ENCODE data around the gene TMEM106C. TPM values are rescaled to one million over a fixed set of nuclear protein-coding genes. Genes with fewer than 3 reads are reported as not detected.

Gene TMEM106C
- total and polyA plus RNA-seq, 2 donors from 2014 or later: 51.7 to 126 TPM

DNA sequence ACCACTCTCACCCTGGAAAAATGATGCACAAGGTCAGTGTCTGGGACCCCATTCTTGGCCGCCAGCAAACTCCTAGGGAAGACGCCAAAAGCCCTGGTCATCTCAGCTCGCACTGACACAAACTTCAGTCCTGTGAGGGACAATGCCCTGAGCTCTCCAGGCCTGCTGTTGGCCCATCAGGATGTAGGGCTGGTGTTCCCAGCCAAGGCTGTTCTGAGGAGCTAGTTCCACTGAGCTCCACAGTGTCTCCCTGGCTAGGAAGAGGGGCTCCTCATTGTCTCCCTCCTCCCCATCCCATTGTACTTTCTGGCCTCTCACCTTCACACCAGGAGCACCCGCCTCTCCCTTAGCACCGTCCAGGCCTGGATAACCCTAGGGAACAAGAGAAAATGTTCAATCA, 30.1 kb downstream of the TMEM106C start:
- Histone ChIP-seq H3K4me3 (ENCODE audit: low read length in 3 of 3) (no peak overlapping the region), H3K27me3 (ENCODE audit: control insufficient read depth, insufficient read depth, low read length) (no peaks in the 10 kb centered on the region), H3K27ac (ENCODE audit: low read depth in 2 of 2, low read length in 2 of 2) (no peak overlapping the region), H3K9me3 (ENCODE audit: control insufficient read depth in 2 of 3, insufficient read depth in 1 of 3, low read length in 3 of 3) (no peaks in the 10 kb centered on the region), H3K9ac (ENCODE audit: low read length in 3 of 3) (no peak overlapping the region), H3K36me3 (ENCODE audit: control insufficient read depth in 2 of 3, insufficient read depth in 3 of 3, low read length in 3 of 3) (no peaks in the 10 kb centered on the region), H3K4me1 (ENCODE audit: control insufficient read depth in 2 of 3, insufficient read depth in 2 of 3, low read depth in 1 of 3, low read length in 3 of 3) (no peaks in the 10 kb centered on the region)
- TF ChIP-seq, protein P1, sequence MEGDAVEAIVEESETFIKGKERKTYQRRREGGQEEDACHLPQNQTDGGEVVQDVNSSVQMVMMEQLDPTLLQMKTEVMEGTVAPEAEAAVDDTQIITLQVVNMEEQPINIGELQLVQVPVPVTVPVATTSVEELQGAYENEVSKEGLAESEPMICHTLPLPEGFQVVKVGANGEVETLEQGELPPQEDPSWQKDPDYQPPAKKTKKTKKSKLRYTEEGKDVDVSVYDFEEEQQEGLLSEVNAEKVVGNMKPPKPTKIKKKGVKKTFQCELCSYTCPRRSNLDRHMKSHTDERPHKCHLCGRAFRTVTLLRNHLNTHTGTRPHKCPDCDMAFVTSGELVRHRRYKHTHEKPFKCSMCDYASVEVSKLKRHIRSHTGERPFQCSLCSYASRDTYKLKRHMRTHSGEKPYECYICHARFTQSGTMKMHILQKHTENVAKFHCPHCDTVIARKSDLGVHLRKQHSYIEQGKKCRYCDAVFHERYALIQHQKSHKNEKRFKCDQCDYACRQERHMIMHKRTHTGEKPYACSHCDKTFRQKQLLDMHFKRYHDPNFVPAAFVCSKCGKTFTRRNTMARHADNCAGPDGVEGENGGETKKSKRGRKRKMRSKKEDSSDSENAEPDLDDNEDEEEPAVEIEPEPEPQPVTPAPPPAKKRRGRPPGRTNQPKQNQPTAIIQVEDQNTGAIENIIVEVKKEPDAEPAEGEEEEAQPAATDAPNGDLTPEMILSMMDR (IDR thresholded peaks at IDR 0.05; ENCODE audit: borderline replicate concordance, extremely low read depth, insufficient read depth): no peak
- FAIRE-seq (no peak), DNase-seq (peak in 1 of 5 donors; percentile 35)
- intact Hi-C loops (cut with DNase I): no loop called here

DNA sequence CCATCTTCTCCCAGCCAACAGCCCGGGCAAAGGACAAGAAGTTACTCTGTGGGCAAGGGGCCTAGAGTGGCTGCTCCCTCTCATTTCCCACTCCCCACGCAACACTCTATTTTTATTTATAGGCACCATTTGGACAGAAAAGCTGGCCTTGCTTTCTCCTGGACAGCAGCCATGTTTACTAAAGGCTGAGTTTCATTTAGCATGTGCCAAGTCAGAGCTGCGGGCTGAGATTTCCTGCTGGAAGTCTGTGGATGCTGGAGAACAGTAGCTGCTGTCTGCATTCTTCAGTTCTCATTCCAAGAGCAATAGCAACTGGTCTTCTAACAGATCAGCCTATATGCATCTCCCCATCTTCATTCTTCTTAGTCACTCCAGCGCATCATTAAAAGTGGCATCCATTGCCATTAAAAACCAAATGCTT, 32.6 kb downstream of the TMEM106C start:
- Histone ChIP-seq H3K36me3 (ENCODE audit: control insufficient read depth in 2 of 3, insufficient read depth in 3 of 3, low read length in 3 of 3) (no peaks in the 10 kb centered on the region), H3K9ac (ENCODE audit: low read length in 3 of 3) (no peak overlapping the region), H3K9me3 (ENCODE audit: control insufficient read depth in 2 of 3, insufficient read depth in 1 of 3, low read length in 3 of 3) (no peaks in the 10 kb centered on the region), H3K4me3 (ENCODE audit: low read length in 3 of 3) (no peak overlapping the region), H3K27me3 (ENCODE audit: control insufficient read depth, insufficient read depth, low read length) (no peaks in the 10 kb centered on the region), H3K27ac (ENCODE audit: low read depth in 2 of 2, low read length in 2 of 2) (no peak overlapping the region), H3K4me1 (ENCODE audit: control insufficient read depth in 2 of 3, insufficient read depth in 2 of 3, low read depth in 1 of 3, low read length in 3 of 3) (peaks cover 0 to 2% (median 1%) of the 10 kb centered on the region in 3 donors)
- peak in 3 of 5 donors; percentile 49 to 86 (median 54) for DNase-seq
- TF ChIP-seq, protein P1 (IDR thresholded peaks at IDR 0.05; ENCODE audit: borderline replicate concordance, extremely low read depth, insufficient read depth): no peak
- intact Hi-C loops (cut with DNase I): no loop called here
- FAIRE-seq: no peak

DNA sequence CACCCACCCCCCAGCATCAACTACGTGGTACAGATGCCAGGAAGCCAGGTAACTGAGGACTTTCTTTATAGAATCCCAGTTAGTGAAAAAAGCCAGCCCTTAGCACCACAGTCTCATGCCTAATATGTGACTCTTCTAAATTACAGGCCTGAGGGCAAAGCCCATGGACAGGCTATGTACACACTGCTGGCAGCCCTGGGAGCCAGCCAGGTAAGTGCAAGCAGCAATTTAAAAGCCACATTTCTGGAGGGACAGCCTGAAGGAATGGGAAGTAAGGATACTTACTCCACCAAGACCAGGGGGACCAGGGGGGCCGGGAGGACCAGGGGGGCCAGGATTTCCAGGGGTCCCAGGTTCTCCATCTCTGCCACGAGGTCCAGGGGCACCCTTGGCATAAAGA, 33.9 kb downstream of the TMEM106C start:
- FAIRE-seq (no peak), DNase-seq (peak in 1 of 5 donors; percentile 12)
- no peaks in the 10 kb centered on the region for H3K27me3 ChIP-seq (ENCODE audit: control insufficient read depth, insufficient read depth, low read length)
- intact Hi-C loops (cut with DNase I): no loop called here
- no peaks in the 10 kb centered on the region for H3K36me3 ChIP-seq (ENCODE audit: control insufficient read depth in 2 of 3, insufficient read depth in 3 of 3, low read length in 3 of 3)
- H3K9ac ChIP-seq (ENCODE audit: low read length in 3 of 3): no peak overlapping the region
- TF ChIP-seq, protein P1 (IDR thresholded peaks at IDR 0.05; ENCODE audit: borderline replicate concordance, extremely low read depth, insufficient read depth): no peak
- H3K4me1 ChIP-seq (ENCODE audit: control insufficient read depth in 2 of 3, insufficient read depth in 2 of 3, low read depth in 1 of 3, low read length in 3 of 3): peaks cover 0 to 12% (median 7%) of the 10 kb centered on the region in 3 donors
- no peak overlapping the region for H3K4me3 ChIP-seq (ENCODE audit: low read length in 3 of 3)
- H3K9me3 ChIP-seq (ENCODE audit: control insufficient read depth in 2 of 3, insufficient read depth in 1 of 3, low read length in 3 of 3): no peaks in the 10 kb centered on the region
- no peak overlapping the region for H3K27ac ChIP-seq (ENCODE audit: low read depth in 2 of 2, low read length in 2 of 2)

DNA sequence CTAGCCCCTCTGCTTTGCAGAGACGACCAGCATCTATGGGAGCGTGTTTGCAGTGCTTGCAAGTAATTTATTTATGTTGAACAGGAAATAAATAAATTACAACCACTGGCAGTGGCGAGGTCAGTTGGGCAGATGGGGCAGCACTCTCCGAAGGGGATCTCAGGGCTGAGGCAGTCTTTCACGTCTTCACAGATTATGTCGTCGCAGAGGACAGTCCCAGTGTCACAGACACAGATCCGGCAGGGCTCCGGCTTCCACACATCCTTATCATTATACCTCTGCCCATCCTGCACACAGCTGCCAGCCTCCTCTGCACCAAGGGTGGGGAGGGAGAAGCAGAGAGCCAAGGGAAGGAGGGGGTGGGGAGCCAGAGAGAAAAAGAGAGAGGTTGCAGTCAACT, 36.4 kb downstream of the TMEM106C start:
- intact Hi-C loops (cut with DNase I): no loop called here
- TF ChIP-seq, protein P1 (IDR thresholded peaks at IDR 0.05; ENCODE audit: borderline replicate concordance, extremely low read depth, insufficient read depth): no peak
- Histone ChIP-seq H3K9me3 (ENCODE audit: control insufficient read depth in 2 of 3, insufficient read depth in 1 of 3, low read length in 3 of 3) (no peaks in the 10 kb centered on the region), H3K4me3 (ENCODE audit: low read length in 3 of 3) (no peak overlapping the region), H3K36me3 (ENCODE audit: control insufficient read depth in 2 of 3, insufficient read depth in 3 of 3, low read length in 3 of 3) (no peaks in the 10 kb centered on the region), H3K27ac (ENCODE audit: low read depth in 2 of 2, low read length in 2 of 2) (no peak overlapping the region), H3K27me3 (ENCODE audit: control insufficient read depth, insufficient read depth, low read length) (peaks cover 6% of the 10 kb centered on the region), H3K9ac (ENCODE audit: low read length in 3 of 3) (no peak overlapping the region), H3K4me1 (ENCODE audit: control insufficient read depth in 2 of 3, insufficient read depth in 2 of 3, low read depth in 1 of 3, low read length in 3 of 3) (peaks cover 0 to 29% (median 16%) of the 10 kb centered on the region in 3 donors)
- FAIRE-seq (no peak), DNase-seq (peak in 1 of 5 donors; percentile 35)
